Jurkat, Clone E6-1 (cell line): ENCODE data around the gene PLET1.

ENCODE experiments used
- DNase-seq: peaks from one replicate; pipeline ENCODE4 v3.0.0-alpha.2; 2011; ENCODE audit warnings: low read depth, low spot score
- H3K4me3 ChIP-seq: 2 replicates; pipeline ENCODE4 v1.5.1; 2011; ENCODE audit warnings: mild to moderate bottlenecking, low read length, control low read depth, moderate library complexity

The PLET1 gene

DNA sequence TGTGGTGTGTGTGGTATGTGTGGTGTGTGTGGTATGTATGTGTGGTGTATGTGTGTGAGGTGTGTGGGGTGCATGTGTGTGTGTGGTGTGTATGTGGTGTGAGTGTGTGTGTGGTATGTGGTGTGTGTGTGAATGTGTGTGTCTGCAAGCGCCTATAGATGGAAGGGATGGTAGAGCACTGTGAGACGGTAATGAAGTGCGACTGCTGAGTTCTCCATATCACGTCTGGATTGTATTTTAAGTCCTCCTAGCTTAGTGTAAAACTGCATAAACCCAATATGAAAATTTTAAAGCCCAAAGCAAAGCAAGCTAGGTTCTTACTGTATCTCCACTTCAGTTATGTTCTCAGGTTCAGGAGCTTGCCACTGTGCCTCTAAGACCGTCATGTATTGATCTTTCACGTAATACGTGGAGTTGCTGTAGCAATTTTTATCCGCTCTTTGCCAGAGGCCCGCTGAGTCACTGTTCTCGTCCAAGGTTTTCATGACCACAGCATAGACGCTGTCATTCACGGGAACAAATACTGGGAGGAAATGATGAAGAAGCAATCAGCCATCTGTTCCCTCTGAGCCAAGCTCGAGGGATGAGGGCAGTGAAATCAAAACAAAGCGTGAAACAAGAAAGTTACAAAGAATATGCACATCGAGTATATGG, 5.5 kb downstream of the PLET1 start:
- DNase-seq = no peak

DNA sequence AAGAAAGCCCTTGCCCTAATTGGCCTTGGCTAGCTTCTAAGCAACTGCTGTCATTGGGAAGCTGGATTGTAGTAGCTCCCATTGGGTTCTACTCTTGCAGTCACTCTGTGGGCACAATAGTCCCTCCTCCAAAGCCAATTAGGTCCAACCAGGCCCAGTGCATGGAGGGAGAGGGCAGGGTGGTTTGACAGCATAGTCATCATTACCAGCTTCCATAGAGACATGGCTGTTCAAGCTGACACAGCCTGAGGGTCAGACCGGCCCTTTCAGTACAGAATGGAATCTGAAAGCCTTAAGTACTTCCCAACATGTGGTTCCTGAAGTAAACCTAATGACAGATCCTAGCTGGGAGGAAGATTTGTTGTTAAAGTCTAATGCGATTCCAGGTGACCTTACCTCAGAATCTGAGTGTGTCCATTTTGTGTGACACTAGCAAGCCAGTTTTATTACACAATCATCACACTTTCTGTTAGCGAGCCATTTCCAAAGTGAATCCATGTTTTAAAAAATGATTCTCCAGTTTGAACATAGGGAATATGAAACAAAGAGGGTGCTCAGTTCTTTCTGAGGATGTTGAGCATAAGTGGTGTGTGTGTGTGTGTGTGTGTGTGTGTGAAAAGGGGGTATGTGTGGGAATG, 6.9 kb downstream of the PLET1 start:
- H3K4me3 ChIP-seq = no peak overlapping the region
- no peak for DNase-seq

More for the DNA sequence above, 5.5 kb downstream of the PLET1 start:
- no peak overlapping the region for H3K4me3 ChIP-seq

DNA sequence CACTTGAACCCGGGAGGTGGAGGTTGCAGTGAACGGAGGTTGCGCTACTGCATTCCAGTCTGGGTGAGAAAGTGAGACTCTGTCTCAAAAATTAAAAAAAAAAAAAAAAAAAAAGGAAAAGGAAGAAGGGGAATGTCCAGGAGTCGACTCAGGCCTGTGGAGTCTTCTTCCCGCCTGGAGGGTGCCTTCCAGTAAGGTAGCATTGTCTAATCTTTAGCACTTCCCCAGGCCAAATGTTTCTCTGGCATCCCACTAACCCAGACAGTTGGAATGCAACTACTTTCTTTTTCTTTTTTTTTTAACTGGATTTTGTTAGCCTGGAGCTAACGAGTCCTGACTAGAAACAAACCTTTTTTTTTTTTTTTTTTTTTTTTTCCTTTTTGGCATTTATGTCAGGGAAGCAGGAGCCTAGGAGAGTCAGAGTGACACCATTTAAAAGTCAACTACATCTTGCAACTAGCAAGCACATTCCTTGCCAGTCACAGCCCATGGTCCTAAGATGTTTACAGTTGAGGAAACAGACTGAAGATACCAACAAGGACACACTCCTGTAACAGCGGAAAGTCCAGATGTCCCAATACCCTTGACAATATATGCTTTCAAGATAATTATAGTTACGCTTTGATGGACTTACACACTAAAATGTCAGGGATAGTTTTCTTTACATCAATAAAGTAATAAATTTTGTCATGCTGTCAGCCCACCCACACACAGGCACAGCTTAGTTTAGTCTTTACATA, 10.6 kb downstream of the PLET1 start:
- DNase-seq = no peak
- no peak overlapping the region for H3K4me3 ChIP-seq

DNA sequence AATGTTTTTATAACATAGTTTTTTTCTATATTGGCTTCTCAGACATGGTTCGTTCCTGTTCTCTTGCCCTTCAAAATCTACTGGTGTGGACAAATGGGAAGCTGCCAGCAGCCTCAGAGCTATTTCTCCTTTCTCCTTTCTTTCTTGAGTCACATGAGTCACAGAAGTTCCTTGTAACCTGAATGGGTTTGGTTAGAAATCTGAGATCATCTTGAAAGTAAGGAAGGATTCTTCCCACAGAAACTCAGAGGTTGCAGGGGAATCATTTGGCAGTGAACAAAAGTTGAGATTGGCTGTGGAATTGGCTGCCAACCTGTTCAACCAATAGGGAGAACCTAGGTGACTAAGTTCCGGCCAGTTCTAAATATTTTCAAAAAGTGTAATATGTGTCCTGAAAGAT, 12.5 kb downstream of the PLET1 start:
- DNase-seq = no peak
- no peak overlapping the region for H3K4me3 ChIP-seq

DNA sequence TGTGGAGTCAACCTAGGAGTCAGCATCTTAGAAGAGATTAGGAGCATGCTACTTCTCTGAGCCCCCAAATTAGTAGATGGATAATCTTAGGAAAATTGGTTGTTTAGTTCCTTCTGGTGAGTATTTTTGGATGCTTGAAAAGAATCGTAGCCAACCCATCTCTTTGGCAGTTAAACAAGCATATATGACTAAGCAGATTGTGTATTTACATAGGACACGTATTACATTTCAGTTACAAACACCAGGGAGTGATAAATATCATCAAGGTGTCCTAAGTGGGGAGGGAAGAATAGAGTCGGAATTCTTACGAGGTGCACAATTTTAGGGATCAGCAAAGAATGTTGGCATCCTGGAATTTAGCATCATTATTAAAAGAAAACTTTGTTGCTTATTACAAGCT, 13.5 kb downstream of the PLET1 start:
- H3K4me3 ChIP-seq = no peak overlapping the region
- DNase-seq = no peak

DNA sequence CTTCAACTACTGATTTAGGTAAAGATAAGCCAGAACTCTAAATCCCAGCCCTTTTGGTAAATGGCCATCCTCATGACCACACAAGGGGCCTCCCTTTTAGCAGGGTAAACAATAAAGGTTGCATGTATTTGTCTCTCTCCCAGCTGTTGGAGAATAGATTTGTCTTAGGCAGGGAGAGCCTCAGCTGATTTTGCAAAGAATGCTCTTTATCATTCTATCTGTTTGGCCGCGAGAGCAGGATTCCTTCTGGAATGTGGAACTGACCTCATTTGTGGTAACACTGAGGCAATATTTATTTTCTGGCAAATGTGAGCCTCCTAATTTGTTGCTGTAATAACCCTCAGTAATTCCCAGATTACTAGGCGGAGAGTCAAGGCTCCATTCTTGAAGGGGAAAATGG, 19.2 kb downstream of the PLET1 start:
- no peak overlapping the region for H3K4me3 ChIP-seq
- no peak for DNase-seq

DNA sequence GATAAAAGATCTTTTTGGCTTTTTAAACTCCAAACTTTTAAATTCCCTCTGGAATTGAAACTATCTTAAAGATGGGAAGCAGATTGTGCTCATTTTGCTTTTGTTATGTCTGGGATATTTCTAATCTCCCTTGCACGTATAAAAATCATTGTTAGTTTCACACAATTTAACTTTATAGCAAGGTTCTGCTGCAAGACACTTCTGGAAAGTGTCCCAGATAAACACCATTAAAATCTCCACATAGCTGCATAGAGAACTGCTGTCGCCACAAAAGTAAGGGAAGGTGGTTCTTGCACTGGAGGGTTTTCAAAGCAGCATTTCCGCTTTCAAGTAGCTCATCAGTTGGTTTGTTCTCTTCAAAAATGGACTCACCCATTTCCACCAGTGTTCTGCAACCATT, 22.6 kb downstream of the PLET1 start:
- no peak for DNase-seq
- H3K4me3 ChIP-seq = no peak overlapping the region

DNA sequence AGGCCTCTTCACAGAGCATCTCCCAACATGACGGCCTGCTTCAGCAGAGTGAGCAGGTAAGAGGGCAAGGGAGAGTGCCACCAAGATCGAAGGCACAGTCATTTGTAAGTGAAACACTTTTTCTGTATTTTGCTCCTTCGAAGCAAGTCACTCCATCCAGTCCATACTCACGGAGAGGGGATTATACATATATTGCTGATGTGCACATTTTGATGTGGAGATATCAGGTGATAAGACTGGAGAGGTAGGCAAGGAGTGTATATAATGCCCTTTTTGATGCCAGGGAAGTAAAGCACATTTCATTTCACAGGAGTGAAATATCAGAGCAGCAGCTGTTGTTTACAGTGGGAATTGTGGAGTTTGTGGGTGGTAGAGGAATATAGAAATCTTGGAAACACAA, 23.2 kb downstream of the PLET1 start:
- no peak overlapping the region for H3K4me3 ChIP-seq
- no peak for DNase-seq

DNA sequence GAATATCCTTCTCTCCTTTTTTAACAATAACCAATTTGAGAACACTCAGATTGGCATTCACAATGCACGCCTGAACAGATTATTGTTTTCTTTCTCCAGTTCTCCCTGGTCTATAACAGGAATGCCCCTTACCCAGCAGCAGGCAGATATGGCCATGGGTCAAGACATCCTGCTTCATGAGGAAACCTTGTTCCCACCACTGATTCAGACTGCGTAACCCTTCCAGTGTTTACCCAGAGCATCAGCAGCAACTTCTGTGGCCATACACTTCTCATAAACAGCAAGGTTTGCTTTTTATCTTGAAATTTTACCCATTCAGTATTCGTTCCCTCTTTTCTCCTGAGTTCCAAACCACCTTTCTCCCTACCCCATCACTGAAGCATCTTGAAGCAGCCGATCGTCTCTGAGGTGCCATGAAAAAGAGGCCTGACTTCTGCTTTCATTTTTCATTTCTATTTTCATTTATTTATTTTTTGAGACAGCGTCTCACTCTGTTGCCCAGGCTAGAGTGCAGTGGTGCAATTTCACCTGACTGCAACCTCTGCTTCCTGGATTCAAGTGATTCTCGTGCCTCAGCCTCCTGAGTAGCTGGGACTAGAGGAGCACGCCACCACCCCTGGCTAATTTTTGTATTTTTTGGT, 24.8 kb downstream of the PLET1 start:
- H3K4me3 ChIP-seq = no peak overlapping the region
- no peak for DNase-seq

DNA sequence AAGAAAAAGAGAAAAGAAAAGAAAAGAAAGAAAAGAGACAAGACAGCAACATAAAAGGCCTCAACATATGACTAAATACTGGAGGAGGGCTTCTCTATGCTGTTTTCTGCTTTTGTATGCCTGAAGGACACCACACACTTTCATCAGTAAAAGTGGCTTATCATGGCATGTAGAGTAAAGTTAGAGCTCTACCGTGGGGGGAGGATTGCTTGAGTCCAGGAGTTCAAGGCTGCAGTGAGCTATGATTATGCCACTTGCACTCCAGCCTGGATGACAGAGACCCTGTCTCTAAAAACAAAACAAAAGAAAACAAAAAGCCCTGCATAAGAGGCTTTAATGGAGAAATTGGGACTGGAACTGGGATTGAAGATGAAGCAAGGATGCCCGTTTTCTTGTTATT, 28.7 kb downstream of the PLET1 start:
- no peak overlapping the region for H3K4me3 ChIP-seq

DNA sequence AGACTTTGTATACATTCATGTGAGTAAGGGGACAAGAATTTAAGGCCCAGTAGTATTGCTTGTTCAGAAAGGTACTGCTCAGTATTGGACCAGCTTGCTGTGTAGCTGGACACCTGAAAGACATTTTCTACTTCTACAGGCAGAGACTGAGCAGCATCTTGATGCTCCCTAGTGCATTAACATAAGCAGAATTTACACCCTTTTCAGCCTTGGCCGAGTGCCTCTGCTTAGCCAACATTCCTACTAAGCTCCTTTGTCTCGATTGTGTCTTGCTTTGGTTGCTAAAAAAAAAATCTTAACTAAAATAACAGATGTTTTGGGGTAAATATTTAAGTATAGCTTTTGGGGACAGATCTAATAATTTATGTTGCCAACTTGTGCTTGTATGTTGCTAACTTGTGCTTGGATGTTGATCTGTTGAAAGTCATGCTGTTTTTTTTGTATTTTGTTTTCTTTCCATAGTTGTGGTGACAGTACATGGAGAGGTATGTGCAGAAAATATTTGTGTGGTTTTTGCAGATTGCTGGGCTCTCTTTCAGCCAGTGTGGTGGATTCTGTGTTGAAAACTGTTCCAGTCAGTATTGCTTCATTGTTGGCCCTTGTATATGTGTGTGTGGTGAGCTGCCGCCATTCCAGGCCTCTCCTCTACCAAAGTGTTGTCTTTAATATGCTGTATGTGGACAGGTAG, 30.8 kb downstream of the PLET1 start:
- no peak overlapping the region for H3K4me3 ChIP-seq
- no peak for DNase-seq

More for the DNA sequence above, 28.7 kb downstream of the PLET1 start:
- DNase-seq = no peak

DNA sequence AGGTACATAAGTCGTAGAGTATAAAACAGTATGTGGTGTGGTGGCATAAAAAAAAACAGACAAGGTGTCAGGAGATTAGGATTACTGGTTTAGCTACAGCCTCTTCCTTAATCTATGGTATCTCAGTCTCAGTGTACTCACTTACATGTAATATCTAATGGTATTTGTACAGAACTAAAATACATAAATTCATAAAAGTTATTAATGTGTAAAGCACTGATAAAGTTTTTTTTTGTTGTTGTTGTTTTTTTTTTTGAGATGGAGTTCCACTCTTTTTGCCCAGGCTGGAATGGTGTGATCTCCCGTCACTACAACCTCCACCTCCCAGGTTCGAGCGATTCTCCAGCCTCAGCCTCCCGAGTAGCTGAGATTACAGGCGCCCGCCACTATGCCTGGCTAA, 31.5 kb downstream of the PLET1 start:
- DNase-seq = no peak
- no peak overlapping the region for H3K4me3 ChIP-seq

DNA sequence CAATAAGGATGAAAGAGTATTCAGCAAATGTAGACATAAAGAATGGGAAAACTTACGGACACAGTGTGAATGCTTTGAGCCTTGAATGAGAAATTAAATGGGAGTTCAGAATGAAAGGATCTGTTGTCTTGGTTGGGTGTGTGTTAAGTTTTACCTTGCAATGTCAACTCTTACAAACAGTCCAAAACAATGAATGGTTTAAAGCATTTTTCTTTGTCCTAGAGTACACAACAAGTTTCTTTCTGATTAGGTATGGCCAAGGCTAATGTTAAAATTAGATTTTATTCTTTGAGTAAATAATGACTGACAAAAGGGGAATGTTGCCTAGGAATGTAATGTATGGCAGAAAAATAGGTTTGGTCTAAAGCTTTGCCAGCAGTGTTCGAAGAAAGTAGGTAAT, 32.0 kb downstream of the PLET1 start:
- no peak for DNase-seq
- no peak overlapping the region for H3K4me3 ChIP-seq

DNA sequence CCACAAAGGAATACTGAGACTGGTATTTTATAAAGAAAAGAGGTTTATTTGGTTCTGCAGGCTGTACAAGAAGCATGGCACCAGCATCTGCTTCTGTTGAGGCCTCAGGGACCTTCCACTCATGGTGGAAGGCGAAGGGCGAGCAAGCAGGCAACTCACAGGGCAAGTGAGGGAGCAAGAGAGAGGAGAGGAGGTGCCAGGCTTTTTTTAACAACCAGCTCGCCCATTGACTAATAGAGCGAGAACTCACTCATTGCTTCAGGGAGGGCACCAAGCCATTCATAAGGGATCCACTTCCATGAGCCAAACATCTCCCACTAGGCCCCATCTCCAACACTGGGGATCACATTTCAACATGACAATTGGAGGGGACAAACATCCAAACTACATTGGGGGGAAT, 33.2 kb downstream of the PLET1 start:
- peak overlapping the region; percentile 73 for H3K4me3 ChIP-seq
- DNase-seq = no peak

DNA sequence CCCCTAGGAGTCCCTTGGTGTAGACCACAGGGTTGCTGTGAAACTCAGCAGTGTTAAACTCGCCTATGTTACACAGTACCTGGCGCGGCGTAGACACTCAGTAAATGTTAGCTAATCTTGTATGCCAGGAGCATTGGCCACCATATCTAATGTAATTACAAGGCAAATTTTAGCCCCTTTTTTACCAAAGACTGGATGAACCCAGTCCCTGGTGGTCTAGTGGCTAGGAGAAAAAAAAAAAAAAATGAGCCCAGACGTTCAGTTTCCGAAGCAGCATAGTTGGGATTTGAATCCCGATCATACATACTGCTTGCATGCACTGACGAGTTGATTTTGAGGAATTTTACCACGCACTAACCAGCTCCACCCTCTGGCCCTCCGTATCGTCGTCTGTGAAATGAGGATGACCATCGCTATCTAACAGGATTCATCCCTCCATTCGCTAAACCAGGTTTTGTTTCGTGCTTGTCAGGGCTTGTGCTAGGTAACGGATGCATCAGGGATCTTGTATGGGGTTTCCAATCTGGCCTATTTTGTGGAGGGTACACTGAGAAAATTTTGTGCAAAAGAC, 33.7 kb downstream of the PLET1 start:
- H3K4me3 ChIP-seq = peak overlapping the region; percentile 73
- peak; percentile 30 for DNase-seq

DNA sequence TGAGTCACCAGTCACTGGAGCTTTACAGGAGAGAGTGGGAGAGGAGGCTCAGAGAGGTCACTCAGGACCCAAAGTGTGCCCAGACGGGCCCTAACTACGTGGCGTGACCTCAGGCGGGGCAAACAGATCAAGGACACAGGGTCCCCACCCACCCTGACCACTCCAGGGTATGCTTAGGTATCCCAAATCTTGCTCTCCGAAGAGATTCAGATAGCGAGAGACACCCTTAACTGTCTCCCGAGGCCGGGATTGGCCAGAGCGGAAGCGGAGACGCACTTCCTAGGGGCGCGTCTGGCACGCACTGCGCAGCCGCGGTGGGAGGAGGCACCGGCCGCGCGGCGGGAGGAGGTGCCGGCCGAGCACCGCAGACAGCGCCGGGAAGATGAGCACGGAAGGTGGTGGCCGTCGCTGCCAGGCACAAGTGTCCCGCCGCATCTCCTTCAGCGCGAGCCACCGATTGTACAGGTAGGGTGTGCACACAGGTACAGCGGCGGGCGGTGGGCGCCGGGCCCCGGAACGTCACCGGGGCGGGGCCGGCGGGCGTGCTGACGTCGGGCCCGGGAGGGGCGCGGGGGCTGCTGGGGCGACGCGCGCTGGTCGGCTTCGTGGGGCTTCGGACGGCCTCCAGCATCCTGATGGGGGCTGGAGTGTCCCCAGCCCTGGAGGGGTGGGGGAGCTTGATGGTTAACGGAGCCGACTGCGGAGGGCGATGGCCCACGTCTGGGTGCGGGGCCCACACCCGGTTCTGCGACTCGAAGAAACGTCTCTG, 34.4 kb downstream of the PLET1 start, which contains the start of gene PTS:
Gene PTS (plus strand): TSS at position 367 of the 769 bp plus-strand sequence. CDS start 16 bp downstream, at position 383.
- H3K4me3 ChIP-seq = peak within 1 kb of the TSS; percentile 73
- peak; percentile 69 for DNase-seq

DNA sequence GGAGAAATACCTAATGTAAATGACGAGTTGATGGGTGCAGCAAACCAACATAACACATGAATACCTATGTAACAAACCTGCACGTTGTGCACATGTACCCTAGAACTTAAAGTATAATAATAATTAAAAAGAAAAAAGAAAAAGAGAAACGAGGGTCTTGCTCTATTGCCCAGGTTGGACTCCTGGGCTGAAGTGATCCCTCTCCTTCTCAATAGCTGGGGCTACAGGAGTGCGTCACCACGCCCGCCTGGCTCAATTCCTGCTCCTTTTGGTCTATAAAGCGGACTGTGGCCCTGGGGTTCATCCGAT, 35.0 kb downstream of the PLET1 start:
- DNase-seq = no peak
- peak overlapping the region; percentile 73 for H3K4me3 ChIP-seq

DNA sequence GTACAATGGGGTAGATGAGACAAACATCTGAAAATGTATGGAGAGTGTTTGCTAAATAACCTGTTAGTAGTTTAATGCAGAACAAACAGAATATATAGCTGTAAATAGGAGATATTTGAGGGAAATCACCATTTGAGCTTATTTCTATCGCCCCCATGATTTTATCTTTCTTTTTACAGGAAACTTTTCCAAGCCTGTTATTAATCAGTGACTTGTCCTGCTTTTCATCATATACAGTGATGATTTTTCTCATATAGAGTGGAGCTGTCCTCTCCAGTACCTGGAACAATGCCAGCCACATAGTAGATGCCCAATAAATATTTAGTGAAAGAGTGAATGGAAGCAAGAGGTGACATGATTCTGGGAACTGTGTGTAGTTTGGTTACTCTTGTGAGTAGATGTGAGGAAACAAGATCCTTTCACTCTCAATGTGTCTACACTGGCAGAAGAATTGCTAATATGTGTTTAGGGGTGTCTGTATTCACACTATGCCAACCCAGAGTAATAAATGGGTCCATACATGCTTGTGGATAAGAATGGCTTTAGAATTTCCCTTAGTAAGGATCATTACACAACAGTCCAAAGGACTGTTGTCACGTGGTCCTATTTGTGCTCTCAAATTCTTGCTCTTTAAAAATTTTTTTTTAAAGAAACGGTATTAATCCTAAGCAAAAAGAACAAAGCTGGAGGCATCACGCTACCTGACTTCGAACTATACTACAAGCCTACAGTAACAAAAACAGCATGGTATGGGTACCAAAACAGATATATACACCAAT, 36.7 kb downstream of the PLET1 start:
- H3K4me3 ChIP-seq = no peak overlapping the region
- DNase-seq = no peak
